C1 segment of cervical spinal cord (tissue), 14 donors: ENCODE measurements around the gene FAF1.
"Not testable (repeated sequence)": the region's sequence is repeated elsewhere in the genome, so short reads cannot be mapped to it uniquely, and the experiment has no call there.

Source experiments
- DNase-seq, 14 donors: peaks; one replicate each; lab custom pipeline; 2025; lab: John Stamatoyannopoulos, UW

FAF1 gene

DNA sequence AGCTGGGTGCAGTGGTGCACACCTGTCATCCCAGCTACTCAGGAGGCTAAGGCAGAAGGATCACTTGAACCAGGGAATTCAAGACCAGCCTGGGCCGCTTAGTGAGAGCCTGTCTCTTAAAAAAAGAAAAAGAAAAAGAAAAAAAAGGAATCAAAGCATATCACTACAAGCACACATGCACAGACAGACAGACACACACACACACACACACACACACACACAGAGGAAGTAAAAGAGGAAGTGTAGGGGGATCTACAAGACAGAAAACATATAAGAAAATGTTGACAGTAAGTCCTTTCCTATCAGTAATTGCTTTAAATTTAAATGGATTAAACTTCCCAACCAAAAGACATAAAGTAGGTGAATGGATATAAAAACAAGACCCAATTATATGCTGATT lies 180.3 kb downstream of the FAF1 start:
- no peak for DNase-seq

DNA sequence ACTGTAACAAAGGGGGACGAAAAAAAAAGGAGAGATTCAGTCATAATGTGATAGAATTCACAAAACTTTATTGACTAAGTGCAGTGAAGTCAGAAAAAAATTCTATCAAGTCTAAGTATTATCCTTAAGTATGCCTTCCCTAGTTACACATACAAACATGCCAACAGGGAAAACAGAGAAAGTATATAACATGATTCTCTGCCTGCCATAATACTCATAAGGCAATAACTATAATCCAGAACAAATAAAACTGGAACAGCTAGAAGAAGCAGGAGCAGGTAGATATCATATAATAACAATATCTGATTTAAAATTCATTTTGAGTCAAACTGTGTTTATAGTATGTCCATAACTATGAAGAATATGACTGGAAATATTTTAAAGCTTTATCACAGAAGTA lies 184.3 kb downstream of the FAF1 start:
- no peak for DNase-seq

DNA sequence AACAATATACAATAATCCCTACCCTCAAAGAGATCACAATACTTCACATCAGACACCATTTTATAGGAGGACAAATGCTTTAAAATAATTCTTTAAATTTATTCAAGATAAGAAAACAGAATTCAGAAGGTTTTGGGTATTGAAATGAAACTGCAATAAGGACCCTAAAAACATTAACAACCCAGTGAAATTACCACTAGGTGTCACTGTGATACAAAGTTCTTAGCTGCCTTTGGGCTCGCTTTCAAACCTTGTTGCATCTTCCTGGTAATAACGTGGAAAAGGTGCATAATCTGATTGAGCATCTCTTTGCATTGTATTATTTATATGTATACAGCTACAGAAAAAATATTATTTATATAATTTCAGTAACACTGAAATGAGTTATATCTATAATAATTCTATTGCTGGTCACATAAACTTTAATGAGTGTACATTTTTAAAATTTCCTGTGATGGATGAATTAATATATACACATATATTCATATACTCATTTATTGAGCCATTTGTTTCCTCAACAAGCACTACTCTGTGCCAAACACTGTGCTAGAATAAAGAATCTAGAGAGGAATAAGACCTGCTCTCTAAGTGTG lies 185.2 kb downstream of the FAF1 start:
- peak in 2 of 14 donors; percentile 2 to 9 for DNase-seq

DNA sequence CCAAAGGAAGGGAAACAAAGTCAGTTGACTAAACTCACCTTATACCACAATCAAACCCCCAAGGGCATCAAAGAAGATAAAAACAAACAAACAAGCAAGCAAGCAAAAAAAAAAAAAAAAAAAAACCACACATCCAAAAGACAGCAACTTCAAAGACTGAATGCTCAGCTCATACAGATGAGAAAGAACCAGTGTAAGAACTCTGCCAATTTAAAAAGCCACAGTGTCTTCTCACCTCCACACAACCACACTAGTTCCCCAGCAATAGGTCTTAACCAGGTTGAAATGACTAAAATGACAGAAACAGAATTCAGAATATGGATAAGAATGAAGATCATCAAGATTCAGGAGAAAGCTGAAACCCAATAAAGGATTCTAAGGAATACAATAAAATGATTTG lies 193.4 kb downstream of the FAF1 start:
- DNase-seq: no peak

DNA sequence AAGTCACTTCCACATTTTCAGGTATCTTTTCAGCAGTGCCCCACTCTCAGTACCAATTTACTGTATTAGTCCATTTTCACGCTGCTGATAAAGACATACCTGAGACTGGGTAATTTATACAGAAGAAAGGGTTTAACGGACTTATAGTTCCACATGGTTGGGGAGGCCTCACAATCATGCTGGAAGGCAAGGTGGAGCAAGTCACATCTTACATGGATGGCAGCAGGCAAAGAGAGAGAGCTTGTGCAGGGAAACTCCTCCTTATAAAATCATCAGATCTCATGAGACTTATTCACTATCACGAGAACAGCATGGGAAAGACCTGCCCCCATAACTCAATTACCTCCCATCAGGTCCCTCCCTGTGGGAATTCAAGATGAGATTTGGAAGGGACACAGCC lies 203.5 kb downstream of the FAF1 start:
- not testable (repeated sequence) for DNase-seq

DNA sequence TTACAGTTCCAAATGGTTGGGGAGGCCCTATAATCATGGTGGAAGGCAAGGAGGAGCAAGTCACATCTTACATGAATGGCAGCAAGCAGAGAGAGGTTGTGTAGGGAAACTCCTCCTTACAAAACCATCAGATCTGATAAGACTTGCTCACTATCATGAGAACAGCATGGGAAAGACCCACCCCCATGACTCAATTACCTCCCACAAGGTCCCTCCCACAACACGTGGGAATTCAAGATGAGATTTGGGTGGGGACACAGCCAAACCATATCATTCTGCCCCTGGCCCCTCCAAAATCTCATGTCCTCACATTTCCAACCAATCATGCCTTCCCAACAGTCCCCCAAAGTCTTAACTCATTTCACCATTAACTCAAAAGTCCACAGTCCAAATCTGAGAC lies 205.3 kb downstream of the FAF1 start:
- DNase-seq: not testable (repeated sequence)

DNA sequence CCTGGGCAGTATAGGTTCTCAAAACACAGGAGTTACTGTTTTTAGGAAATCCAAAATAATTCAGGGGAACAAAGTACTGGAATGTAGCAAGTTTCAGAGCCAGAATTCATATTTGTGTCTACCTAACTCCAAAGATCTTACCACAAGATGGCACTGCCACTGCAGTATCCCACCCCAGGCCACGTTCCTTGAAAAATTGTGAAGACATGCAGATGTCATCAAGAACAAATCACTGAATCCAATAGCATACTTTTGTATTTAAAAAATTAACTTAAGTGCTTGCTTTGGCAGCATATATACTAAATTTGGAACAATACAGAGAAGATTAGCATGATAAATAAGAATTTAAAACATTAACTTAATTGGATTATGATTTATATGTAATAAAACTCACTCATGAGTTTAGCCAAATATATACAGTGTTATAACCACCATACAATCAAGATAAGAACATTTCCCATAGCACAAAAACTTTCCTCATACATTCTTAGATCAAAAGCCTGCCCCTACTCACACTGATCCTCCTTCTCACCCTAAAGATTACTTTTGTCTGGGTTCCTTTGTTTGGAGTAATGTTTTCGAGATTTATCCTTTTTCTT lies 209.9 kb downstream of the FAF1 start:
- no peak for DNase-seq

DNA sequence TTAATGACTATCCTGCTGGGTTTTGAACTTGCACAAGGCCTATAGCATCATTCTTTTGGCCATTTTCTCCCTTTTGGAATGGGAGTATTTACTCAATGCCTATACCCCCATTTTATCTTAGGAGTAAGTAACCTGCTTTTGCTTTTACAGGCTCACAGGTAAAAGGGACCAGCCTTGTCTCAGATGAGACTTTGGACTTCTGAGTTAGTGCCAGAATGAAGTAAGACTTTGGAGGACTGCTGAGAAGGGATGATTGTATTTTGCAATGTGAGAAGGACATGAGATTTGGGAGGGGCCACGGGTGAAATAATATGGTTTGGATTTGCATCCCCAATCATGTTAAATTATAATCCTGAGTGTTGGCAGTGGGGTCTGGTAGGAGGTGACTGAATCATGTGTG lies 212.7 kb downstream of the FAF1 start:
- no peak for DNase-seq

DNA sequence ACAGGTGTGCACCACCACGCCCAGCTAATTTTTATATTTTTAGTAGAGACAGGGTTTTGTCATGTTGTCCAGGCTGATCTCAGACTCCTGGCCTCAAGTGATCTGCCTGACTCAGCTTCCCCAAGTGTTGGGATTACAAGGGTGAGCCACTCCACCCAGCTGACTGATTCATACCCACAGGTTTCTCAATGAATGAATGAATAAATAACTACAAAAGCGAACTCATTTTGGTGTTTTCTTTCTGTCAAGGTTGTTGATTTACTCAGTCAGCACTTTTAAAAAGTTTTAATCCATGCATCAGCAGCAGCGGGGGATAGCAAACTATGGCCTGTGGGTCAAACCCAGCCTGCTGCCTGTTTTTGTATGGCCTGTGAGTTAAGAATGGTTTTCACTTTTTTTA lies 217.5 kb downstream of the FAF1 start:
- no peak for DNase-seq

DNA sequence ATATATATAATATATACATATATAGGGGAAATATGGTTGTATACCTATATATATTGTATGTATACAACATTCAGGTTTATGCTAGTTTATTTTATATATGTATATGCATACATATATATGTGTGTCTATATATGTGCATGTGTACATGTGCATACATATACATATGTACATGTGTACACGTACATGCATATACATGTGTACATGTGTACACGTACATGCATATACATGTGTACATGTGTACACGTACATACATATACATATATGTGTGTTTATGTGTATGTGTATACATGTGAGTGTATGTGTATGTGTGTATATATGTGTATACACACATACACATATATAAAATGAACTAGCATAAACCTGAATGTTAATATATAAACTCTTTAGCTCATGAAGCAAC lies 220.9 kb downstream of the FAF1 start:
- DNase-seq: no peak

DNA sequence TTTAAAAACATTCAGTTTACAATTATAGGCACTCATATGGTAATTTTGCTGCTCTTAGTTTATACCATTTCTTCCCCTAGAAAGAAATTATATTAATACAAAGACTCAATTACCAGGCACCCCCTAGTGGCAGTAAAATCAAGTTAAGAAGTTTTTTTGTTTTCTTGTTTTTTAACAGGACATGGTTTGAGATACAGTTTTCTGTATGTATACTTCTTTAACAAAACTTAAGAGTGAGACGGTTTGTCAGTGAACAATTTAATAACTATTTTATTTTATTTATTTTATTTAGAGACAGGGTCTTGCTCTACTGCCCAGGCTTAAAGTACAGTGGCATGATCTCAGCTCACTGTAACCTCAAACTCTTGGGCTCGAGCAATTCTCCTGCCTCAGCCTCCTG lies 224.6 kb downstream of the FAF1 start:
- DNase-seq: no peak

DNA sequence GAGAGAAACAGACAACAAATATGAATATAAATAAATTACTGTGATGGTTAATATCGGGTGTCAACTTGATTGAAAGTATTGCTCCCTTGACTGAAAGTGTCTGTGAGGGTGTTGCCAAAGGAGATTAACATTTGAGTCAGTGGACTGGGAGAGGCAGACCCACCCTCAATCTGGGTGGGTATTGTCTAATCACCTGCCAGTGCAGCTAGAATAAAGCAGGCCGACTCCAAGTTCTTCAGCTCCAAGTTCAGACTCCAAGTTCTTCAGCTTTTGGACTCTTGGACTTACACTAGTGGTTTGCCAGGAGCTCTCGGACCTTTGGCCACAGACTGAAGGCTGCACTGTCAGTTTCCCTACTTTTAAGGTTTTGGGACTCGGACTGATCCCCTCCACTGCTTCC lies 232.5 kb downstream of the FAF1 start:
- DNase-seq: not testable (repeated sequence)

DNA sequence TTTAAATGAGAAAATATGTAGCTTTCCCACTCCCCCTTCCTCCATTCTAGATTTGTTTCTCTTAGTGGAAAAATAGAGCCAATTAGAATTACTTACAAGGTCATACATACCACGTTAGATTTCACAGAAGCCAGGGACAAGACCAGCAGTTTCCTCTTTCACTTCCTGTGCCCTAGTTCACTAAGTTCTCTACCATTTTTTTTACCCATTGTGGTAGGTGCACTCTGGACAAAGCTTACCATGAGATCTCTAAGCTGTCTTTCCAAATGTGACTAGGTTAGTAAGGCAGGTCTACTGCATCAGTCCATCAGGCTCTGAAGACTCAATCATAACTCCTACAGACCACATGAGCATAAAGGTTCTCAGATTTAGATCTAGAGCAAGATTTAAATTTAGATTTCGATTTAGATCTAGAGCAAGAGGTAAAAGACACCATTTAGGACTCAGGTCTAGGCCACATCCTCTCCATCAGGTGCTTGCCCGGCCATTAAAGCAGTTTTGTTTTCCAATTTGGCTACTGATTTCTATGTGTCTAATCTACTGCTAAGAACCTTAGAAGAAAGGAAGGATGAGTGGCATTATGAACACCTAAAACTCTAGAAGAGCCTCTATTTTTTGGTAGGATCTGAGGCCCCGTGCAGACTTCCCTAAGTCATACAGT lies 235.3 kb downstream of the FAF1 start:
- no peak for DNase-seq

DNA sequence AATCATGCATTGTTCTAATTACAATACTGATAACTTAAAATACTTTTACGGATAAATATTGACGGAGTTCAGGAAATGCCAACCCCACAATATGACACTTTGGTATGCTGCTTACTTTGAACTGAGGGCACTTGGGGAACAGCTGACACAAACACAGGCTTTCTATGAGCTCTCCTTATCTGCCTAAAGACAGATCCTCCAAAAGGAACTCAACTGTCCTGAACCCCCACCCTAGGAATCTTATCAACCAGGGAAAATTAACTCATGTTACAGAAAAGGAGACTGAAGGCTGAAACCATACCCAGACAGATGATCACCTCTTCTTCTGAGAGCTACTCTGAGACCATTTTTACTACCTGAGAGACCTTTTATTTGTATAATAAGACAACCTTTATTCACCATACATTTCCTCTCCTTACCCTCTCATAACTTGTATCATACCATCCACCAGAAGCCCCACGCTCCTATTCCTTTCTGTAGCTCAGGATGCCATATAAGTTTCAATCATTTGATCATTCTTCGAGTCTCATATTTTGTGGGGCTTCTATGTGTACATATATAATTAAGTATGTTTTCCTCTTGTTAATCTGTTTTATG lies 239.5 kb downstream of the FAF1 start:
- no peak for DNase-seq

DNA sequence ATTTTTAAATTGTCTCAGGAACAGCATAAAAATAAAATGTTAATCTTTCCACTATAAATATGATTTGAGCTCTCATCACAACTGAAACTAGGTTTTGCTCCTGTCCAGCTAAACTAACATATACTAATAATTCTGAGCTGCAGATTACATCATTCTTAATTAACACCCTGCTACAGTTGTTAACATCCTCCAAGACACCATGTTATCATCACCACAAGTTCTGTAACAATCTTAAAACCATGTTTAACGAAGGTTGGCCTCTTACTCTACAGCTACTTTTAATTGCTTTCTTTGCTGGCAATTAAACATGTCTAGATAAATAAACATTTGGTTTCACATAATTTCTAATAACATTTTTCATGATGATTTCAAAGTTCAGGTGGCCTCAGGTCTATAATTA lies 240.9 kb downstream of the FAF1 start:
- DNase-seq: no peak

DNA sequence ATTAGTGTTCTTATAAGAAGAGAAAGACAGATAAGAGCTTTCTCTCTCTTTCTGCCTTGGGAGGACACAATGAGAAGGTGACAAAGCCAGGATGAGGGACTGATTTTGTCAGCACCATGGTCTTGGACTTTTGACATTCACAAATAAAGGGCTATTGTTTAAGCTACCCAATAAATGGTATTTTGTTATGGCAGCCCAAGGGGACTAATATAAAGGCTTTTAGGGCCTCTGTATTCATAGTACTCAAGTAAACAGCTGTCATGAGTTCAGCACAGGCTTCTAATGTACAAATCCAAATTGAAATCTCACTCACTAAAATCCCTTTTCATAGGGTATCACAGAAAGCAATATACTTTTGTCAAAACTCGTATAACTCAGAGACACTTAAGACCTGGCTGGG lies 242.7 kb downstream of the FAF1 start:
- no peak for DNase-seq

DNA sequence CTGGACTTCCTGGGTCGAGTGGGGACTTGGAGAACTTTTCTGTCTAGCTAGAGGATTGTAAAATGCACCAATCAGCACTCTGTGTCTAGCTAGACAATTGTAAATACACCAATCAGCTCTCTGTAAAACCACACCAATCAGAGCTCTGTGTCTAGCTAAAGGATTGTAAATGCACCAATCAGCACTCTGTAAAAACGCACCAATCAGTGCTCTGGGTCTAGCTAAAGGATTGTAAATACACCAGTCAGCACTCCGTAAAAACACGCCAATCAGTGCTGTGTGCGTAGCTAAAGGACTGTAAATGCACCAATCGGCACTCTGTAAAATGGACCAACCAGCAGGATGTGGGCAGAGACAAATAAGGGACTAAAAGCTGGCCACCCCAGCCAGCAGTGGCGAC lies 243.6 kb downstream of the FAF1 start:
- not testable (repeated sequence) for DNase-seq

DNA sequence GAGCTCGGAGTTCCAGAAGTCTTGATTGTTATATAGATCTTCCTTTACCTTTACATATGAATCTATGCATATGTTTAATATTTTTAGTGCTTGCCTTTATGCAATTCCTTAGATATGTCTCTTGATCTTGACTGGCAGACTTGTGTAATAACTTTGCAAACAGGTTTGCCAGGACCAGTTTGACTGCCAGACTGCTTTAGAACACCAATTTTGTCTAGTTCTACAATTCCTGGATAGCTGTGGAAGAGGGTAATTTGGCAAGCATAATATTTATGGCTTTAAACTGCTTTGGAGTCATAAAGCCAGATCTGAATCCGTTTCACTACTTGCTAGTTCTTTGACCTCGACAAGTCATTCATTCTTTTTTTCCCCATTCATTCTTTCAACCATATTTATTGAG lies 250.0 kb downstream of the FAF1 start:
- no peak for DNase-seq

DNA sequence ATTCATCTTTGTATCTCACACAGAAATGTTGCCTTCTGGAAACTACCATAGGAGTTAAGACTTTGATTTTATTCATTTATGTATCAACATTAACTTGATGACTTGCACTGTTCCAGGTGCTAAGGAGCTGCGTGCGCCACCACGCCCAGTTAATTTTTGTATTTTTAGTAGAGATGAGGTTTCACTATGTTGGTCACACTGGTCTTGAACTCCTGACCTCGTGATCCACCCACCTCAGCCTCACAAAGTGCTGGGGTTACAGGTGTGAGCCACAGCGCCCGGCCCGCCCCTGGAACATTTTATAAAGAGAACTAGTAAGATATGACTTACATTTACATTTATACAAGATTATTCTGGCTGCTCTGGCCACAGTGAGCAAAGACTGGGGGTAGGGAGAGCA lies 252.2 kb downstream of the FAF1 start:
- DNase-seq: no peak

DNA sequence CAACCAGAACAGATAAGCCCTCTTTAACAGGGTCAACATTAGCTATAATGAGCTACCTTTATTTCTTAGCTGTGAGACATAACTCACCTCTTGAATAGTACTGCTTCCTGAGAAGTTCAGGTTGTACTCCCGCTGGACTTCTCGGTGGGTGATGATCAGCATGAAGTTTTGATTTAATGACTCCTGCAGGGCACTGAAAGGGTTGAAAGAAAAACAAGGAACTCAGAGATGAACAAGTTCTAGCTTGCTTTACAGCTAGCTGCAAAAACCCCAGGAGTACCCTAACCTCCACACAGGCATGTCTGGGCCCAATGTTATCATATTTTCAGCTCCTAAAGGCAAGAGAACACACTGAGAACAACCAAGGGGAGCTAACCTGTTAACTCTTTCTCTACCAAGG lies 254.4 kb downstream of the FAF1 start:
- DNase-seq: no peak

DNA sequence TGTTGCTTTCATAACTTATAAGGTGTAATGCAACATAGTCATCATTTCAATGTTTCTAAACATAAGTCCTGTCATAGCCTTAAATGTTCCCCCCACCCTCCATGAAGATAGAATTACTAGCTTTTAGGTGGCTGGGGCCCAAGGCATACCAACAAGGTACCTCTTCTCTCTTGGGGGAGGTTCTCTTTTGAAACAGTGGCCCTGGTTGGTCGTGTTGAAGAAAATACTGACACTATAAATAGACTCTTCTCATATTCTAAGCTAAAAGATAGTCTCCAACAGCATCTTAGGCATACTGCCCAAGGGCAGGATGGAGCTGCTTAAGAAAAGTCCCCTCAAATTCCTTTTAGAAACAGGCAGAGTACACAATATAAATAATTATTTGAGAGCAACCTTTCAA lies 255.0 kb downstream of the FAF1 start:
- no peak for DNase-seq

DNA sequence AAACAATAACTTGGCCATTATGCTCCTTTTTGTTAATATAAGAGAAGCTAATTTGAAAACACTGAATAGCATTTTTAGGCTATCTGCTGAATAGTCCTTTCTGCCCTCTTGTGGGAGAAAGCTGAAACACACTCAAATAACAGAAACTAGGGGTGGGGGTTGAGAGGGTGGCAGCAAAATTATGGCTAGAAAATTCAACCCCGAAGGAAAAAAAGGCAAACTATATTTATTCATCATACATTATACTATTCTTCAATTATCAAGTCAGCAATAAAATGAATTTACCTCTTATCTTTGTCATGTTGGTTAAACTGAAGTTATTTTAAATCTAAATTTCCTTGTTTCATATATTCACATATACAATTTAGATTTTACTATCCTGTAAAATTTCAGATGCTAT lies 255.9 kb downstream of the FAF1 start:
- peak in 1 of 14 donors; percentile 2 for DNase-seq

DNA sequence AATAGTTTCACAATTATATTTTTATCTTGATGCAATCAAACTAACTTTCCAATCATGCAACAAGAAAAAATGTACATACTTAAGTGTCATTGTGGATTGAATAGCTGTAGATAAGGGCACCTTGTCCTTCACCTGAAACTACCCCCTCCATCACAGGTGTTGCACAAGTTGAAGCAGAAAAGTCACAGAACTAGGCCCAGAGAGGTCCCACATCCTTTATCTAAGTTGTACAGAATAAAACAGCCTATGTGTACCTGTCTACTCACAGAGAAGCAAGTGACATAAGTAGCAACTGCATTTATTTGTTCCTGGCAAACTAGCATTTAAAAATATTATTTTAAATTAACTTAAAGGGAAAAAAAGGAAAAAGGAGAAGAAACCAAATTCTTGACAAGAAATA lies 256.8 kb downstream of the FAF1 start:
- no peak for DNase-seq
